ENCODE measurements around the gene RNF41. TPM values are rescaled to one million over a fixed set of nuclear protein-coding genes. Genes with fewer than 3 reads are reported as not detected.
"Not testable (repeated sequence)": the region's sequence is repeated elsewhere in the genome, so short reads cannot be mapped to it uniquely, and the experiment has no call there.

RNF41 gene
- total RNA-seq, 2 donors from 2014 or later: 45.1 to 88.4 TPM

DNA sequence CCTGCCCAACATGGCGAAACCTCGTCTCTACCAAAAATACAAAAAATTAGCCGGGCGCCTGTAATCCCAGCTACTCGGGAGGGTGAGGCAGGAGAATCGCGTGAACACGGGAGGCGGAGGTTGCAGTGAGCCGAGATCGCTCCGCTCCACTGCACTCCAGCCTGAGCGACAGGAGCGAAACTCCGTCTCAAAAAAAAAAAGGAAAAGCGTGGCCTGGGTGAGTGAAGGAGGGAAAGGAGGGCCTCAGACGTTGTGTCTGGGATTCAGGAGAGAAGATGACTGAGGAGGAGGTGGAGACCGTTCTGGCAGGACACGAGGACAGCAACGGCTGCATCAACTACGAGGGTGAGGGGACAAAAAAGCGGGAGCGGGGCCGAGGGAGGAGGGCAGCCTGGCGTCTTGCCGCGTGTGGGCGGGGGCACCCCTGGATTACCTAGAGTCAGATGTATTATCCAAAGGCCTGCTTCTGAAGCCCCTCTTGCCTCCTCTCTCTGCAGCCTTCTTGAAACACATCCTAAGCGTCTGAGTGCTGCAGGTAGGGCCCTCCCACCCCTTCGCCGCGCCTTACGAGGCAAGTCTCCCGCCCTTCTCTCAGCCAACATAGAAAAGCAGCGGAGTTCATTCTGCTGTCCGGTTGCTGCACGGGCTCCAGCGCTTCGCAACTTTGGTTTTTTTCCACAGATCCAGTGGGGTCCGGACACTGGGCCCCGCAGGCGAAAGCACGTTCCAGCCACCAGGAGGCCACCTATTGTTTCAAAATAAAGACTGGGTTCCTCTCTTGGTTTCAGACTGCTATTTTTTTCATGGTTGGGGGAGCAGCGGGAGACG is 64.3 kb downstream of the RNF41 start:
- no peaks in the 10 kb centered on the region for H3K27me3 ChIP-seq
- H3K4me1 ChIP-seq: peaks cover 0 to 46% of the 10 kb centered on the region in 2 donors
- peak overlapping the region; percentile 69 to 92 for H3K4me3 ChIP-seq
- DNase-seq (ENCODE audit: low spot score): peak; percentile 84
- H3K9me3 ChIP-seq: no peaks in the 10 kb centered on the region
- TF ChIP-seq, protein P1, sequence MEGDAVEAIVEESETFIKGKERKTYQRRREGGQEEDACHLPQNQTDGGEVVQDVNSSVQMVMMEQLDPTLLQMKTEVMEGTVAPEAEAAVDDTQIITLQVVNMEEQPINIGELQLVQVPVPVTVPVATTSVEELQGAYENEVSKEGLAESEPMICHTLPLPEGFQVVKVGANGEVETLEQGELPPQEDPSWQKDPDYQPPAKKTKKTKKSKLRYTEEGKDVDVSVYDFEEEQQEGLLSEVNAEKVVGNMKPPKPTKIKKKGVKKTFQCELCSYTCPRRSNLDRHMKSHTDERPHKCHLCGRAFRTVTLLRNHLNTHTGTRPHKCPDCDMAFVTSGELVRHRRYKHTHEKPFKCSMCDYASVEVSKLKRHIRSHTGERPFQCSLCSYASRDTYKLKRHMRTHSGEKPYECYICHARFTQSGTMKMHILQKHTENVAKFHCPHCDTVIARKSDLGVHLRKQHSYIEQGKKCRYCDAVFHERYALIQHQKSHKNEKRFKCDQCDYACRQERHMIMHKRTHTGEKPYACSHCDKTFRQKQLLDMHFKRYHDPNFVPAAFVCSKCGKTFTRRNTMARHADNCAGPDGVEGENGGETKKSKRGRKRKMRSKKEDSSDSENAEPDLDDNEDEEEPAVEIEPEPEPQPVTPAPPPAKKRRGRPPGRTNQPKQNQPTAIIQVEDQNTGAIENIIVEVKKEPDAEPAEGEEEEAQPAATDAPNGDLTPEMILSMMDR (IDR thresholded peaks at IDR 0.05): peak; percentile 49 to 74
- peaks cover 31% of the 10 kb centered on the region for H3K36me3 ChIP-seq
- H3K27ac ChIP-seq: peak overlapping the region; percentile 96 to 99

DNA sequence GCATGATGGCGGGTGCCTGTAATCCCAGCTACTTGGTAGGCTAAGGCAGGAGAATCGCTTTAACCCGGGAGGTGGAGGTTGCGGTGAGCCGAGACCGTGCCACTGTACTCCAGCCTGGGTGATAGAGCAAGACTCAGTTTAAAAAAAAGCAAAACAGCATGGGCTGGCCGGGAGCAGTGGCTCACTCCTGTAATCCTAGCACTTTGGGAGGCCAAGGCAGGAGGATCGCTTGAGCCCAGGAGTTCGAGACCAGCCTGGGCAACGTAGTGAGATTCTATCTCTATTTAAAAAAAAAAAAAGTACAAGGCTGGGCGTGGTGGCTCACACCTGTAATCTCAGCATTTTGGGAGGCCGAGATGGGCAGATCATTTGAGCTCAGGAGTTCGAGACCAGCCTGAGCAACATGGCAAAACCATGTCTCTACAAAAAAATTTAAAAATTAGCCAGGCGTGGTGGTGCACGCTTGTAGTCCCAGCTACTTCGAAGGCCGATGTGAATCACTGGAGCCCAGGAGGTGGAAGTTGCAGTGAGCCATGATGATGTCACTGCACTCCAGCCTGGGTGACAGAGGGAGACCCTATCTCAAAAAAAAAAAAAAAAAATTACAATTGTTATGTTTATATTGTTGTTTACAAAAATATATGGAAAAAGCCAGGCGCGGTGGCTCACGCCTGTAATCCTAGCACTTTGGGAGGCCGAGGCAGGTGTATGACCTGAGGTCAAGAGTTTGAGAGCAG is 65.1 kb downstream of the RNF41 start:
- Histone ChIP-seq H3K27ac (peak overlapping the region; percentile 96 to 99), H3K4me1 (peaks cover 0 to 42% of the 10 kb centered on the region in 2 donors), H3K36me3 (peaks cover 23% of the 10 kb centered on the region), H3K4me3 (peak overlapping the region; percentile 69 to 92)
- not testable (repeated sequence) for DNase-seq (ENCODE audit: low spot score); H3K9me3 ChIP-seq; H3K27me3 ChIP-seq

DNA sequence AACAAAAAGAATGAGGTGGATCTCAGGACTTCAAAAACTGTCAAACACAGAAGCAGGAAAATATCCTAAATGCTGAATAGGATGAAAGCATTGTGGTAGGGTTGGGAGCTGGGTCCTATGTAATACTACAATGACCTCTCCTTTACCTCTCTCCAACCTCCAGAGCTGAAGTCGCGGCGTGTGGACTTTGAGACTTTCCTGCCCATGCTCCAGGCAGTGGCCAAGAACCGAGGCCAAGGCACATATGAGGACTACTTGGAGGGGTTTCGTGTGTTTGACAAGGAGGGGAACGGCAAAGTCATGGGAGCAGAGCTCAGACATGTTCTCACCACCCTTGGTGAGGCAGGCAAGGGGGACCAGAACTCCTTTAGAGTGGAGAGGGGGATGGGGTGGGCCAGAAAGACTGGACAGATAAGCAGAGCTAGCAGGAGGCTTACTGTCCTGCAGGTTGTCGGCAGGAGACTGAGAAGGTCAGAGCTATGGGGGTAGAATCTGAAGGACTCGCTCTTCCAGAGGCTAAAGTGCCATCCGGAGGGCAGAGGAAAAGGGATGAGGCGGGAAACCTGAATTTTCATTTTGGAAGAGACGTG is 66.4 kb downstream of the RNF41 start:
- no peaks in the 10 kb centered on the region for H3K9me3 ChIP-seq
- TF ChIP-seq, protein P1 (IDR thresholded peaks at IDR 0.05): no peak
- peaks cover 0 to 35% of the 10 kb centered on the region in 2 donors for H3K4me1 ChIP-seq
- no peaks in the 10 kb centered on the region for H3K27me3 ChIP-seq
- no peak overlapping the region for H3K4me3 ChIP-seq
- no peak for DNase-seq (ENCODE audit: low spot score)
- no peak overlapping the region for H3K27ac ChIP-seq
- H3K36me3 ChIP-seq: peaks cover 11% of the 10 kb centered on the region

DNA sequence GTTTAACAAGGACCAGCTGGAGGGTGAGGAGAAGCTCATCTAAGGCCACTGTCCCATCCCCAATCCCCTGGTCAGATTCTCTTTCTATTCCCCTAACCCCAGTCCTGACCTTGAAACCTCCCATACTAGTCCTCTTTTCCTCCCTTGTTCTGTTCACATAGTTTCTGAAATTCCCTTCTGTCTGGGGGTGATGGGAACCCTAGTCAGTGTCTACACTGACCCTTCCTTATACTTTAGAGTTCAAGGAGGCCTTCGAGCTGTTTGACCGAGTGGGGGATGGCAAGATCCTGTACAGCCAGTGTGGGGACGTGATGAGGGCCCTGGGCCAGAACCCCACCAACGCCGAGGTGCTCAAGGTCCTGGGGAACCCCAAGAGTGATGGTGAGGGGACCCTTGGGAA is 66.9 kb downstream of the RNF41 start:
- H3K9me3 ChIP-seq: no peaks in the 10 kb centered on the region
- no peak overlapping the region for H3K4me3 ChIP-seq
- no peak for DNase-seq (ENCODE audit: low spot score)
- H3K4me1 ChIP-seq: peaks cover 0 to 29% of the 10 kb centered on the region in 2 donors
- no peaks in the 10 kb centered on the region for H3K27me3 ChIP-seq
- TF ChIP-seq, protein P1 (IDR thresholded peaks at IDR 0.05): no peak
- no peak overlapping the region for H3K27ac ChIP-seq
- H3K36me3 ChIP-seq: peaks cover 5% of the 10 kb centered on the region

DNA sequence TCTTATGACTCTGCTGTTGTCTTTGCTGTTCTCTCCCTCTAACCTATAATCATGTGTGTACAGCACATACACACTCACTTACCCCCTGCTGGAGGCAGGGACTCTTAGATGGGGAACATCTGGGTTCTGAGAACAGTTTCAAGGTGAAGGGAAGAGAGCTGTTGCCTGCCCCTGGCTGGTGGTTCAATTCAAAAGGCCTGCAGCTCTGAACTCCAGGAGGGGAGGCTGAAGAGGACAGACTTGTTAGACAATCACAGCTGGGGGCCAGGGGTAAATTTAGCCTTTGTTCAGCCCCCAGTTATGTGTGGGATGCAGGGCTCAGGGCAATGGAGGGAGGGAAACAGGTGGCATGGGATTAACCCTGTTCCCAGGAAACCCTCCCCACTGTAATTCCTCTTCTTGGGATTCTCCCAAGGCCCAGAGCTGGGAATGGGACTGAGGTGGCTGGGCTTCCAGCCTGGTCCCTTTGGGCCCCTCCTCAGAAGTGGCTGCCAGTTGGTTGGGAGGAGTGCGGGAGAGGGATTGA is 67.4 kb downstream of the RNF41 start:
- no peak for DNase-seq (ENCODE audit: low spot score)
- TF ChIP-seq, protein P1 (IDR thresholded peaks at IDR 0.05): no peak
- no peak overlapping the region for H3K4me3 ChIP-seq
- H3K4me1 ChIP-seq: peaks cover 0 to 24% of the 10 kb centered on the region in 2 donors
- no peaks in the 10 kb centered on the region for H3K27me3 ChIP-seq
- peaks cover under 1% of the 10 kb centered on the region for H3K36me3 ChIP-seq
- H3K27ac ChIP-seq: no peak overlapping the region
- H3K9me3 ChIP-seq: no peaks in the 10 kb centered on the region

DNA sequence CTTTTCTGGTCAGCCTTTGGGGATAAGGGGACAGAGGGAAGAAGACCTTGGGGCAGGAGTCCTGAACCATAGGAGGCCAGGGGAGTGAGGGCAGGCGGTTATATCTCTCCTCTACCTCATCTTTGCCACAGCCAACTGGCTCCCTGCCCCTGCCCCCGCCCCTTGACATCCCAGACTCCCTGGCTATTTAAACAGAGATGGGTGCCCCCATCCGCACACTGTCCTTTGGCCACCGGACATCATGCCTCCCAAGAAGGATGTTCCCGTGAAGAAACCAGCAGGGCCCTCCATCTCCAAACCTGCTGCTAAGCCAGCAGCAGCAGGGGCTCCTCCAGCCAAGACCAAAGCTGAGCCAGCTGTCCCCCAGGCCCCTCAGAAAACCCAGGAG is 68.0 kb downstream of the RNF41 start:
- no peak for DNase-seq (ENCODE audit: low spot score)
- H3K27me3 ChIP-seq: no peaks in the 10 kb centered on the region
- H3K4me1 ChIP-seq: peaks cover 0 to 22% of the 10 kb centered on the region in 2 donors
- no peaks in the 10 kb centered on the region for H3K36me3 ChIP-seq
- no peak overlapping the region for H3K27ac ChIP-seq
- H3K4me3 ChIP-seq: no peak overlapping the region
- TF ChIP-seq, protein P1 (IDR thresholded peaks at IDR 0.05): no peak
- no peaks in the 10 kb centered on the region for H3K9me3 ChIP-seq
